Ishikawa (cell line): ENCODE results near the gene CELA3B.

ENCODE experiments used
- CEBPB ChIP-seq: IDR thresholded peaks from 2 replicates; pipeline ENCODE4 v1.6.1; 2012
- CREB1 ChIP-seq: IDR thresholded peaks from 2 replicates; pipeline ENCODE4 v1.6.1; 2012; ENCODE audit warnings: low read depth
- EGR1 ChIP-seq: IDR thresholded peaks from 2 replicates; pipeline ENCODE4 v1.6.1; 2012
- EP300 ChIP-seq: IDR thresholded peaks from 2 replicates; pipeline ENCODE4 v1.6.1; 2012; ENCODE audit warnings: borderline replicate concordance
- FOXM1 ChIP-seq: IDR thresholded peaks from 2 replicates; pipeline ENCODE4 v1.6.1; 2012; ENCODE audit warnings: low read depth, borderline replicate concordance
- MAX ChIP-seq: IDR thresholded peaks from 2 replicates; pipeline ENCODE4 v1.6.1; 2012
- NFIC ChIP-seq: IDR thresholded peaks from 2 replicates; pipeline ENCODE4 v1.6.1; 2012
- RAD21 ChIP-seq: IDR thresholded peaks from 2 replicates; pipeline ENCODE4 v1.6.1; 2012; ENCODE audit warnings: low read depth
- REST ChIP-seq: IDR thresholded peaks from 2 replicates; pipeline ENCODE4 v1.6.1; 2012; ENCODE audit warnings: low read depth, mild to moderate bottlenecking
- TAF1 ChIP-seq: IDR thresholded peaks from 2 replicates; pipeline ENCODE4 v1.6.1; 2012; ENCODE audit warnings: low read depth, mild to moderate bottlenecking
- TCF12 ChIP-seq: IDR thresholded peaks from 2 replicates; pipeline ENCODE4 v1.6.1; 2012; ENCODE audit warnings: low read depth
- TEAD4 ChIP-seq: IDR thresholded peaks from 2 replicates; pipeline ENCODE4 v1.6.1; 2012
- USF1 ChIP-seq: IDR thresholded peaks from 2 replicates; pipeline ENCODE4 v1.6.1; 2012
- YY1 ChIP-seq: IDR thresholded peaks from 2 replicates; pipeline ENCODE4 v1.6.1; 2012; ENCODE audit warnings: low read depth
- ZBTB7A ChIP-seq: IDR thresholded peaks from 2 replicates; pipeline ENCODE4 v1.6.1; 2012; ENCODE audit warnings: low read depth

CELA3B gene

GRCh38 chr1:21946836-21947587 is 29.8 kb upstream of the CELA3B start:
- TF ChIP-seq EP300 (no peak), NFIC (no peak), EGR1 (no peak), YY1 (no peak), TCF12 (no peak), MAX (no peak), ZBTB7A (no peak), CREB1 (no peak), REST (no peak), RAD21 (no peak), FOXM1 (no peak), TAF1 (no peak), USF1 (no peak), TEAD4 (no peak), CEBPB (no peak)

GRCh38 chr1:21950734-21951133 is 26.1 kb upstream of the CELA3B start:
- no peak for TF ChIP-seq TAF1
- TF ChIP-seq REST = no peak
- TF ChIP-seq RAD21 = no peak
- TF ChIP-seq EP300 = no peak

GRCh38 chr1:21951226-21951870 is 25.5 kb upstream of the CELA3B start:
- TF ChIP-seq CEBPB = no peak
- TF ChIP-seq USF1 = no peak
- no peak for TF ChIP-seq REST

- TF ChIP-seq USF1 = no peak
- TF ChIP-seq CREB1 = no peak
- TF ChIP-seq RAD21 = no peak
- no peak for TF ChIP-seq ZBTB7A
- no peak for TF ChIP-seq FOXM1
- no peak for TF ChIP-seq TAF1
- no peak for TF ChIP-seq EP300
- TF ChIP-seq YY1 = no peak
- TF ChIP-seq EGR1 = no peak
- TF ChIP-seq TCF12 = no peak
- no peak for TF ChIP-seq NFIC
- no peak for TF ChIP-seq CEBPB
- no peak for TF ChIP-seq MAX
- TF ChIP-seq TEAD4 = no peak
- no peak for TF ChIP-seq REST
These were observed 23.9 kb upstream of the CELA3B start for GRCh38 chr1:21952786-21953520.
